Fibroblast of lung (primary cell): ENCODE measurements around the gene PTPRQ. TPM values are rescaled to one million over a fixed set of nuclear protein-coding genes. Genes with fewer than 3 reads are reported as not detected.

Source experiments
- DNase-seq, 2 donors: peaks; one replicate each; pipeline versions ENCODE4 v3.0.0 to v3.0.0-alpha.2; 2010; ENCODE audit warnings: low read depth in 2 of 2
- H2AFZ ChIP-seq: 2 replicates; pipeline ENCODE4 v1.5.1; 2012; ENCODE audit warnings: low read length, control low read depth, inconsistent platforms
- H3K27ac ChIP-seq: 2 replicates; pipeline ENCODE4 v1.5.1; 2011; ENCODE audit warnings: low read length, control low read depth; ENCODE audit not compliant: insufficient read depth
- H3K27me3 ChIP-seq: 2 replicates; pipeline ENCODE4 v1.5.1; 2011; ENCODE audit warnings: mild to moderate bottlenecking, low read length; ENCODE audit not compliant: control insufficient read depth, insufficient read depth
- H3K36me3 ChIP-seq: 2 replicates; pipeline ENCODE4 v1.5.1; 2011; ENCODE audit warnings: low read length; ENCODE audit not compliant: control insufficient read depth, insufficient read depth
- H3K4me1 ChIP-seq: 2 replicates; pipeline ENCODE4 v1.5.1; 2011; ENCODE audit warnings: low read length; ENCODE audit not compliant: control insufficient read depth, insufficient read depth; ENCODE audit errors: extremely low read depth
- H3K4me2 ChIP-seq: 2 replicates; pipeline ENCODE4 v1.5.1; 2011; ENCODE audit warnings: low read length, control low read depth; ENCODE audit not compliant: insufficient read depth; ENCODE audit errors: extremely low read depth
- H3K4me3 ChIP-seq, 4 experiments: fragments of 200-600 bp in 1 of 4; sonication (generic) in 1 of 4; replicated peaks in 1 of 4; 2 replicates each; pipeline ENCODE4 v1.5.1; 2011 to 2016; ENCODE audit warnings: low read length in 4 of 4, low read depth in 3 of 4, mild to moderate bottlenecking in 3 of 4, control low read depth in 2 of 4, inconsistent platforms in 1 of 4, mixed read lengths in 1 of 4; ENCODE audit not compliant: insufficient read depth in 1 of 4; ENCODE audit errors: control extremely low read depth in 1 of 4
- H3K79me2 ChIP-seq: 2 replicates; pipeline ENCODE4 v1.5.1; 2012; ENCODE audit warnings: mild to moderate bottlenecking, low read length, inconsistent platforms; ENCODE audit not compliant: control insufficient read depth, insufficient read depth
- H3K9ac ChIP-seq: 2 replicates; pipeline ENCODE4 v1.5.1; 2011; ENCODE audit warnings: mild to moderate bottlenecking, low read length, control low read depth; ENCODE audit not compliant: insufficient read depth
- H3K9me3 ChIP-seq: 2 replicates; pipeline ENCODE4 v1.5.1; 2012; ENCODE audit warnings: low read depth, low read length; ENCODE audit not compliant: control insufficient read depth, insufficient read depth
- H4K20me1 ChIP-seq: 2 replicates; pipeline ENCODE4 v1.5.1; 2011; ENCODE audit warnings: low read length; ENCODE audit not compliant: control insufficient read depth, insufficient read depth; ENCODE audit errors: extremely low read depth
- EZH2 ChIP-seq: IDR thresholded peaks from 2 replicates; pipeline ENCODE4 v1.5.1; 2012; ENCODE audit warnings: low read length, control low read depth, mild to moderate bottlenecking; ENCODE audit errors: missing control alignments
- polyA plus RNA-seq, 2 donors: library from polyadenylated mRNA; depleted of rRNA in 1 of 2; stranded (reverse) in 1 of 2; unstranded in 1 of 2; fragments of >200 nt; gene quantifications; 2 replicates each; pipeline ENCODE4 v1.2.1, GENCODE V29; 2011 to 2012; ENCODE audit warnings: missing spikeins in 1 of 2
- total RNA-seq: library from RNA; depleted of rRNA; stranded (reverse); fragments of >200 nt; gene quantifications from 2 replicates; pipeline ENCODE4 v1.2.1, GENCODE V29; 2014
- TF ChIP-seq, protein P1 (sequence below), 2 donors: IDR thresholded peaks in 1 of 2; conservative IDR thresholded peaks in 1 of 2; 1 replicate in 1 of 2; 2 replicates in 1 of 2; pipeline ENCODE4 v1.5.1; 2011 to 2012; ENCODE audit warnings: low read length in 2 of 2, control low read depth in 1 of 2, inconsistent platforms in 1 of 2, low read depth in 1 of 2, mild to moderate bottlenecking in 1 of 2

The PTPRQ gene
- total and polyA plus RNA-seq, 2 donors (not counting 1 experiment from before 2014, with no cell fraction given): 1.3 to 7.7 TPM

DNA sequence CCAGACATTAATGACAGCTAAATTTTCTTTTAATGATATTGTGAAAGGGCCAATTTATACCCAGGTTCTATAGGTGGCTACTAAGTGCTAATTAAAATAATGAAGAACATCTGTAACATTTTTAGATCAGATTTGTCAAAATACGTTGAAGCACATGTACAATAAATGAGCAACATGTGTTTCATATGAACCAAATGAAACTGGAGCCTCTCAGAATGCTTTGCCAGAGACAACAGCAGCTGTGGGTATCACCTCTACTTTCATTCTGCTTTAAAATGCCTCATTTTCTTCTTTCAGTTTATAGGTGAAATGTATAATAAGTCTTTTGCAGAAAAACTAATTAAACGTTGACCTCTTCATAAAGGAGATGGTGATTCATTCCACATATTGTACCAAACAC is 237.3 kb downstream of the PTPRQ start:
- Histone ChIP-seq H4K20me1 (no peaks in the 10 kb centered on the region), H2AFZ (no peak overlapping the region), H3K4me3 (no peak overlapping the region), H3K79me2 (no peaks in the 10 kb centered on the region), H3K9ac (no peak overlapping the region), H3K4me2 (no peak overlapping the region), H3K27me3 (no peaks in the 10 kb centered on the region), H3K27ac (no peak overlapping the region), H3K36me3 (no peaks in the 10 kb centered on the region), H3K4me1 (no peaks in the 10 kb centered on the region), H3K9me3 (no peaks in the 10 kb centered on the region)
- no peak for DNase-seq
- no peak for TF ChIP-seq EZH2
- TF ChIP-seq, protein P1, sequence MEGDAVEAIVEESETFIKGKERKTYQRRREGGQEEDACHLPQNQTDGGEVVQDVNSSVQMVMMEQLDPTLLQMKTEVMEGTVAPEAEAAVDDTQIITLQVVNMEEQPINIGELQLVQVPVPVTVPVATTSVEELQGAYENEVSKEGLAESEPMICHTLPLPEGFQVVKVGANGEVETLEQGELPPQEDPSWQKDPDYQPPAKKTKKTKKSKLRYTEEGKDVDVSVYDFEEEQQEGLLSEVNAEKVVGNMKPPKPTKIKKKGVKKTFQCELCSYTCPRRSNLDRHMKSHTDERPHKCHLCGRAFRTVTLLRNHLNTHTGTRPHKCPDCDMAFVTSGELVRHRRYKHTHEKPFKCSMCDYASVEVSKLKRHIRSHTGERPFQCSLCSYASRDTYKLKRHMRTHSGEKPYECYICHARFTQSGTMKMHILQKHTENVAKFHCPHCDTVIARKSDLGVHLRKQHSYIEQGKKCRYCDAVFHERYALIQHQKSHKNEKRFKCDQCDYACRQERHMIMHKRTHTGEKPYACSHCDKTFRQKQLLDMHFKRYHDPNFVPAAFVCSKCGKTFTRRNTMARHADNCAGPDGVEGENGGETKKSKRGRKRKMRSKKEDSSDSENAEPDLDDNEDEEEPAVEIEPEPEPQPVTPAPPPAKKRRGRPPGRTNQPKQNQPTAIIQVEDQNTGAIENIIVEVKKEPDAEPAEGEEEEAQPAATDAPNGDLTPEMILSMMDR (conservative IDR thresholded peaks at IDR 0.05 in 1 of 2, IDR thresholded peaks at IDR 0.05 in 1 of 2; ENCODE audit: low read depth in 1 of 2, low read length in 2 of 2): no peak

DNA sequence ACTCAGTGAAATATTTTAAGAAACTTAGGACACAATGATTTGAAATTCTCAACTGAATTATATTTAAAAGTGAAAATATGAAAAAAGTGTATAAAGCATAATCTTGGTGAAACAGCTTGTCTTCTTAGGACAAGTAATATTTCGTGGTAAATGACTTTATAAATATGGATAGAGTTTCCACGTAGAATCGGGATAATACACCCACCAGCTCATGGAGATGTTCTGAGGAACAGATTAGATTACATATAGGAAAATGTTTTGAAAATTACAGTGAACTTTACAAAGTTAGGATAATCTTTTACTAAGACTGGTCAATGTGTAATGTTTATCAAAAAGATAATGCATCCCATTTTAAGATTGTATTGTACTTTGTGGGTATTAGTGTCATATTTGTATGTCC is 237.8 kb downstream of the PTPRQ start:
- H3K9ac ChIP-seq: no peak overlapping the region
- TF ChIP-seq, protein P1 (conservative IDR thresholded peaks at IDR 0.05 in 1 of 2, IDR thresholded peaks at IDR 0.05 in 1 of 2; ENCODE audit: low read depth in 1 of 2, low read length in 2 of 2): no peak
- no peak for TF ChIP-seq EZH2
- no peak for DNase-seq
- no peaks in the 10 kb centered on the region for H3K4me1 ChIP-seq
- no peak overlapping the region for H3K4me3 ChIP-seq
- no peaks in the 10 kb centered on the region for H4K20me1 ChIP-seq
- H3K27me3 ChIP-seq: no peaks in the 10 kb centered on the region
- H3K4me2 ChIP-seq: no peak overlapping the region
- no peak overlapping the region for H2AFZ ChIP-seq
- H3K79me2 ChIP-seq: no peaks in the 10 kb centered on the region
- no peak overlapping the region for H3K27ac ChIP-seq
- H3K9me3 ChIP-seq: no peaks in the 10 kb centered on the region
- no peaks in the 10 kb centered on the region for H3K36me3 ChIP-seq

- Histone ChIP-seq H3K9me3 (no peaks in the 10 kb centered on the region), H3K27ac (no peak overlapping the region), H4K20me1 (no peaks in the 10 kb centered on the region), H3K27me3 (no peaks in the 10 kb centered on the region), H3K9ac (no peak overlapping the region), H2AFZ (no peak overlapping the region), H3K79me2 (no peaks in the 10 kb centered on the region), H3K36me3 (no peaks in the 10 kb centered on the region), H3K4me1 (no peaks in the 10 kb centered on the region), H3K4me3 (no peak overlapping the region), H3K4me2 (no peak overlapping the region)
- no peak for TF ChIP-seq EZH2
- TF ChIP-seq, protein P1 (conservative IDR thresholded peaks at IDR 0.05 in 1 of 2, IDR thresholded peaks at IDR 0.05 in 1 of 2; ENCODE audit: low read depth in 1 of 2, low read length in 2 of 2): no peak
- no peak for DNase-seq
Observed at GRCh38 chr12:80684077-80684495, 240.1 kb downstream of the PTPRQ start.
